Activated CD4-positive, alpha-beta T cell treated with anti-CD3 and anti-CD28 coated beads, Interleukin-2, amount 50 U/mL, for 24 hours (primary cell): ENCODE measurements around the gene TGM4.

Source experiments
- DNase-seq, 2 donors: peaks; one replicate each; pipeline ENCODE4 v3.0.0-alpha.2; 2020; ENCODE audit warnings: low read depth in 1 of 2, low spot score in 1 of 2

TGM4 gene

GRCh38 chr3:44877333-44877732 lies 2.9 kb downstream of the TGM4 start:
- DNase-seq: no peak

- no peak for DNase-seq
Observed at GRCh38 chr3:44880284-44880683, 5.9 kb downstream of the TGM4 start.

- no peak for DNase-seq
Observed at GRCh38 chr3:44883213-44883955, 9.0 kb downstream of the TGM4 start.

GRCh38 chr3:44883999-44884431 lies 9.6 kb downstream of the TGM4 start:
- no peak for DNase-seq

GRCh38 chr3:44885618-44886017 lies 11.2 kb downstream of the TGM4 start:
- no peak for DNase-seq

GRCh38 chr3:44886561-44886960 lies 12.2 kb downstream of the TGM4 start:
- no peak for DNase-seq

- DNase-seq: no peak
Observed at GRCh38 chr3:44887101-44887500, 12.7 kb downstream of the TGM4 start.

GRCh38 chr3:44890258-44890657 lies 15.8 kb downstream of the TGM4 start:
- DNase-seq: no peak

- DNase-seq: no peak
Observed at GRCh38 chr3:44890852-44891251, 16.4 kb downstream of the TGM4 start.

GRCh38 chr3:44892689-44893088 lies 18.3 kb downstream of the TGM4 start:
- DNase-seq: no peak

GRCh38 chr3:44893097-44893496 lies 18.7 kb downstream of the TGM4 start:
- no peak for DNase-seq

- DNase-seq: no peak
Observed at GRCh38 chr3:44894485-44894884, 20.1 kb downstream of the TGM4 start.

GRCh38 chr3:44896440-44896839 lies 22.0 kb downstream of the TGM4 start:
- no peak for DNase-seq

GRCh38 chr3:44899683-44900367 lies 25.4 kb downstream of the TGM4 start:
- no peak for DNase-seq

- no peak for DNase-seq
Observed at GRCh38 chr3:44902628-44903027, 28.2 kb downstream of the TGM4 start.

- no peak for DNase-seq
Observed at GRCh38 chr3:44903314-44903713, 28.9 kb downstream of the TGM4 start.

- no peak for DNase-seq
Observed at GRCh38 chr3:44903751-44904150, 29.3 kb downstream of the TGM4 start.

- DNase-seq: no peak
Observed at GRCh38 chr3:44905446-44906157, 31.2 kb downstream of the TGM4 start.

GRCh38 chr3:44906997-44907396 lies 32.6 kb downstream of the TGM4 start:
- no peak for DNase-seq

GRCh38 chr3:44907612-44908011 lies 33.2 kb downstream of the TGM4 start:
- DNase-seq: no peak

GRCh38 chr3:44909063-44909462 lies 34.7 kb downstream of the TGM4 start:
- DNase-seq: no peak

GRCh38 chr3:44910693-44911092 lies 36.3 kb downstream of the TGM4 start:
- no peak for DNase-seq
